ENCODE results near the gene ASIC4.

The ASIC4 gene

DNA sequence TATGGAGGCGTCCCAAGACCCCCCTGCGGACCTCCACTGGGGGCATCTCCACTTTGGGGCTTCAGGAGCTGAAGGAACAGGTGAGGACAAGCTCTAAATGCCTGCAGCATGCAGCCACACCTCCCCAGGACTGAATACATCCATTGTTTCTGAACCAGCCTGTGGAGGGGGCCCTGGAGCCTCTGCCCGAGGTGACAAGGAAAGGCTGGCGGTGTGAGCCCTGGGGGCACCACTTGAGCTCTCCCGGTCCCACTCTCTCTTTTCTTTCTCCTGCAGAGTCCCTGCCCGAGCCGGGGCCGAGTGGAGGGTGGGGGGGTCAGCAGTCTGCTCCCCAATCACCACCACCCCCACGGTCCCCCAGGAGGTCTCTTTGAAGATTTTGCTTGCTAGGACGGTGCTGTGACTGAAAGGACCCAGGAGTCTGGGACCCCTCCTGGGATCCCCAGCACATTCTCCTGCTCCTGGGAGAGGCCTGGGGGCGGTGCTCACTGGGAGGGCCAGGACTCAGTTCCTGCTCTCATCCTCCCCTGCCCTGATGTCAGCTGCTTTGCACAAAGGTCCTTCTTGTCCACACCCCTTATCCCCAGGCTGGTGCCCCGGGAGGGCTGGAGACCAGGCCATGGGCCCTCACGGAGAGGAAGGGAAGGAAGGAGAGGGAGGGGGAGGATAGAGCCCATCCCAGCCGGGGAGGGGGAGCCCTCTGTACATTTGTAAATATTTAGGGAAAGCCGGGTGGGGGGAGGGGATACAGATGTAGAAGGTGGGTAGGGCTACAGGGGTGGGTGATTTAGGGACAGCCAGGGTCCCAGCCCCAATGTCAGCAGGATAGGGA lies 23.6 kb downstream of the ASIC4 start:
- DNase-seq = no peak

- DNase-seq = no peak
Observed at GRCh38 chr2:219538504-219538951, 24.2 kb downstream of the ASIC4 start.

DNA sequence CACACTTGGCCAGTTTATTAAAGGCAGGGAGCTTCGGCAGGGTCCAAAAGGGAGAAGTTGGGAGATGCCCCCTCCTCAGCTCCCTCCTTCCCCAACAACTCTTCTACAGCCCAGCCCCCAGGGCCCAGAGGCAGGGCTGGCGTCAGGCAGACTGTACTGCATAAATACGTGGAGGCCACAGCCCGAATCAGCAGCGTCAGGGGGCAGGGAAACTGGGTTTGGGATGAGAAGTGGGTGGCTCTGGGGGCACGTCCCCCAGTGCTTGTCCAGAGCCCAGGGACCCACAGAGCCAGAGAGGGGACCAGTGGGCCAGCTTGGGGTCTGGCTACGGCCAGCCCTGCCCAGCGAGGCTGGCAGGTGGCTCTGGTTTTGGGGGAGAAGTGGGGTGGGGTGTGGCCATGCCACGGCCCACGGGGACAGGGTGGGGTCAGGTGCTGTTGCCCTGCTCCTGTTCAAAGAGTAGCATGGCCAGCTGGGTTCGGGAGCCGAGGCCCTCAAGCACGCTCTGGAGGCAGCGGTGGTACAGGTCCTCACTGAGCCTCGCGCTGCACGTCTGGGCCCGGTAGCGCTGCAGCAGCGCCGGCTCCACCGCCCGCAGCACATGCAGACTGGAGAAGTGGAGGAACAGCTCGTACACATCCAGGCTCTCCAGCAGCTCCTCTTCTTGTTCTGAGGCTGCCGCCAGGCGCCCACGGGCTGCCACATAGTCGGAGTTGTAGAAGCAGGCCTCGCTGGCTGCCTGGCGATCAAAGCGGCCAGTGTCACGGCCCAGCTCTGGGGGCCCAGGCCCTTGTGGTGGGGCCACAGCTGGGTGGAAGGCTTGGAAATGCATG lies 24.9 kb downstream of the ASIC4 start:
- no peak for DNase-seq

- no peak for DNase-seq
Observed at GRCh38 chr2:219539926-219540678, 25.8 kb downstream of the ASIC4 start.

DNA sequence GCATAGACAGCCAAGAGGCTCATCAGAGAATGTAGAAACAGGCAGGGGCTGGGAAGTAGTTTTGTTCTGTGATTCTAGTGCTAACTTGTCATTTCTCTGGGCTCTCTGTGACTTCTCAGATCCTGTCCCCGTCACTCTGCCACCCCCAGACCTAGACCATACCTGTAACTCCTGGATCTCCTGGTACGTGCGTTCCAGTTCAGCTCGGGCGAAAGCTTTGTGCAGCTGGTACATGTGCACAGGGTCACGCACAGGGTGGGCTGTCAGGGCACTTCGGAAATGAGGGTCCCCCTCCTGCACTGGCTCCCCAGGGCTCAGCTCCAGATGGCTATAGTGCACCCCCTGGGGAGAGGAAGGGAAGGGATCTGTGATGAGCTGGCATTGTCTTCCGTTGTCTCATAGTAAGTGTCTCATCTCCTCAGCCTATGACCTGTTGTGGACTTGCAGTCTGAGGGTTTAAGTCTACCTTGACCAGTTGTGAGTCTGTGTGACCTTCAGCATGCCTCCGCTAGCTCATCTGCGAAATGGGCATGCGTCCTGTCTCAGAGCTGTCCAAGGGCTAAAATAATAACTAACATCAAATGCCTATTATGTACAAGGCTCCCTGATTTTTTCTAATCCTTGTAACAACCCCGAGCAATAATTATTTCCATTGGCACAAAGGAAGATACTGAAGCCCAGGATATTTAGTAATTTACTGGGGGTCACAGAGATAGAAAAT lies 26.7 kb downstream of the ASIC4 start:
- no peak for DNase-seq

- DNase-seq = peak; percentile 77
Observed at GRCh38 chr2:219541611-219542180, 27.4 kb downstream of the ASIC4 start.

DNA sequence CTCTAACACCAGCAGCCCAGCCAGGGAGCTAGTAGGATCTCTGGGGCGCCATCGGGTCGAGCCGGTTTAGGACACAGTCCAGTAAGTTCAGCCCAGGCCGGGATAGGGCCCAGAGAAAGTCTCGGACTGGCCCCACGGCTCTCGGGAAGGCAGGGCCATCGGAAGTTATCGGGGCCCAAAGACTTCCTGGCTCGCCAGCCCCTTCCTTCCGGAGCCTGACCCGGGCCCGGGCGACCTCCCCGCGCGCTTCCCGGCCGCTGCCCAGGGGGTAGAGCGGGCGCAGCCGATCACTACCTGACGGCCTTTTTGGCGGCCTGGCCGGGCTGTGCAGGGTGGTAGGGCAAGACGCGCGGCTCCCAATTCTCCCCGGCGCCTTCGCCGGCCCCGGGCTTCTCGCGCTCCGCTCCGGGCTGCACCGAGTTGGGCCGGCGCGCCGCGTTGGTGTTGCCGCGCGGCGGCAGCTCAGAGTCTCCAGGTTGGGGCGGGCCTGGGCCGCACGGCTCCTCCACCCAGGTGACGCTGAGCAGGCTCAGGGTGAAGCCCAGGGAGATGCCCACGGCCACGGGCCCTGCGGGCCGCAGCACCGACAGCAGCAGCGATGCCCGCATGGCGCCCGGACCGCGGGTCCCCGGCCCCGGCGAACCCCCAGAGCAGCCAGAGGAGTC lies 28.8 kb downstream of the ASIC4 start:
- no peak for DNase-seq

GRCh38 chr2:219543596-219544358 lies 29.5 kb downstream of the ASIC4 start, which contains the start of the genes CHPF and TMEM198:
Gene CHPF, minus strand, starts transcription at chr2:219543809. Its CDS starts 271 bp downstream, at chr2:219543538.
Gene TMEM198, plus strand, starts transcription at chr2:219544028. Its CDS starts 700 bp downstream, at chr2:219544728.
- peak; percentile 94 for DNase-seq

DNA sequence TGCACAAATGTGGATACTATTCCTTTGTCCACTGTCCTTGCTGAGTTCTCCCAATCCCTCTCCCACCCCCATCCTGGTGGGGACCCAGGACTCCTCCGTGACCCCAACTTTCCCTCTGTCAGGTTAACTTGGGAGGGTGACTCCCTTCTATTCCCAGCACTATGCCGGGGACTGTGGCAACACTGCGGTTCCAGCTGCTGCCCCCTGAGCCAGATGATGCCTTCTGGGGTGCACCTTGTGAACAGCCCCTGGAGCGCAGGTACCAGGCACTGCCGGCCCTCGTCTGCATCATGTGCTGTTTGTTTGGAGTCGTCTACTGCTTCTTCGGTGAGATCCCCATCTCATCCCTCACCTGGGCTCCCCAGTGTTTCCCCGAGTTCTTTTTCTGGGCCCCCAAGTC lies 30.3 kb downstream of the ASIC4 start:
- DNase-seq = no peak

DNA sequence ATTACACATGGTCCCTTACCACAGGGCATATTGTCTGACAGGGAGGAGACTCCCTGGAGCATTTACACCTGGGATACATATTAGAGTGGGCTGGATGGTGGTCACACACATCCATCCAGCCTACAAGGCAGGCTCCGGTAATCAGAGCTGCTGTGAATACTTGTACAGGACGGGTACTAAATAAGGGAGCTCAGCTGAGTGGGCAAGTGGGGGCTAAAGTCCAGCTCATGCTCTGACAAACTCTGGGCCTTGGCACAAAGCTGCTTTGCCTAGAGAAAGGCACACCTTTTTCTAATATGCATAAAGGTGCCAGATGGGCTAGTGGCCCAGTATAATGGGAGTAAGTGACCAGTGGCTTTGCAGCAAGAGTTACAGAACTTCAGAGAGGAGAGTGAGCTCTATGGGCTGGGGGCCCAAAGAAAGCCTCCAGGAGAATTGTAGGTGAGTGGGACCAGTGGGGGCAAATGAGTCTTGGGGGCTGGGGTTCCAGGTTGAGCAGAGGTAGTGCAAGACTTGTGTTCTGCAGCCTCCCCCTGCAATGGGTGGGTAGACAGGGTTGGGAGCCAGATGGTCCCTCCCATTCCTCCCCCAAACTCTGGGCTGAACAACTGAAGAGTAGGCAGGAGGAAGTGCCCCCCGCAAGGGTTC lies 31.1 kb downstream of the ASIC4 start:
- no peak for DNase-seq

- no peak for DNase-seq
Observed at GRCh38 chr2:219545943-219546352, 31.7 kb downstream of the ASIC4 start.

GRCh38 chr2:219547621-219548020 lies 33.3 kb downstream of the ASIC4 start:
- DNase-seq = no peak

DNA sequence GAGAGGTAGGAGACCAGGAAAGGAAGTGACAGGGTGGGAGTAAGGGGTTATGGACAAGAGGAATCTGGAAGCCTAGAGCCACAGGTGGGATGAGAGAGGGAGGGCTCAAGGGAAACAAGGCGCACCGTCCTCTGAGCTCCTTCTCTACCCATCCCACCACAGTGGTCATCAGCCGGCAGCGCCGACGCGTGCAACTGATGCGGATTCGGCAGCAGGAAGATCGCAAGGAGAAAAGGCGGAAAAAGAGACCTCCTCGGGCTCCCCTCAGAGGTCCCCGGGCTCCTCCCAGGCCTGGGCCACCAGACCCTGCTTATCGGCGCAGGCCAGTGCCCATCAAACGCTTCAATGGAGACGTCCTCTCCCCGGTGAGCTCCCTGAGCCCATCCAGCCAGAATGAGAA lies 34.7 kb downstream of the ASIC4 start:
- no peak for DNase-seq

DNA sequence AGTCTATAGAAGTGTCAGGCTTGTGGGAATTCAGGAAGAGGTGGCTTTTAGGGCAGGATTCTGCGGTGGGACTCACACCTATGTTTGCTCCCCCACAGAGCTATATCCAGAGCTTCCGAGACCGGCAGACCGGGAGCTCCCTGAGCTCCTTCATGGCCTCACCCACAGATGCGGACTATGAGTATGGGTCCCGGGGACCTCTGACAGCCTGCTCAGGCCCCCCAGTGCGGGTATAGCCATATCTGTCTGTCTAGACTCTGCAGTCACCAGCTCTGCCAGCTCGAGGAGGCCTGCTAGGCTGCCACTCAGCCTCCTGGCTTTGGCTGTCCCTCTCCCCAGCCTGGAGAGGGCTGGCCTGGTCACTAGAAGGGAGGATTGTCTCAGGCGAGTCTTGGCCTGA lies 35.3 kb downstream of the ASIC4 start:
- no peak for DNase-seq

DNA sequence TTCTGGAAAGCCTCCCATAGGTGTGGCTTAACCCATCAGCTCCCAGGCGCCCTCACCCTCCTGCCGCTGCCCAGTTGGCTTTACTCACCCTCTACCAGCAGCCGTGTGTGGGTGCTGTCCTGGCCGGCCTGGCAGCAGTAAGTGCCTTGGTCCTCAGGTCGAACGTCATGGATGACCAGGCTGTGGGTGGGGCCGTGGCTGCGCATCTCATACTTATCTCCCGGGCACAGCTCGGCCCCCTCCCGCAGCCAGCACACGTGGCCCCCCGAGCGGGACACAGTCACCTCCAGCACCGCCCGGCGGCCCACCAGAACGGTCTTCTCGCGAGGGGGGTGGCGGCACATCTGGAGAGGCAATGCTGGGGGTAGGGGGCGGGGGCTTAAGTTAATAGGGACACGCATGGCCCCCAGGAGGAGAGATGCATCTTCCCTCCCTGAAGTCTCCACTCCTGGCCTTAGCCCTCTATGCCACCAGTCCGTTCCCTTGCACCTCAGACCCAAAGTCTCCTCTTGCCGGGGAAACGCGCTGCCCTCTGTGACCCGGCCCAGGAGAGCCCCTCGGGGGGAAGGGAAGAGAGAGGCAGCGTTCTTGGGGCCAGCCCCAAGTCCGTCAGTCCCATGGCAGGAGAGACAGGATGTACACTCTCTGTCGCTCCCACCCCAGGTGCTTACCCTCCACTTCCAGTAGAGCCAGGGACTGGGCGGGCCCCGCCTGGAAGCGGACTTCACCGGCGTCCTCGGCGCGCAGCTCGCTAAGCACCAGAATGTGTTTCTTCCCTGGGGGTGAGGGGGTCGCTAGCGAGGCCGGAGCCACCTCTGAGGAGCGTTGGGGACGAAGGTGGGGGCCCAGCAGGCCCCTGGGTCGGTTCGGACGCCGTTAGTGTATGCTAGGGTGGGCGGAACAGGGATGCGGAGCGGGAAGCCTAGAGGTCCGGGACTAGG lies 37.4 kb downstream of the ASIC4 start:
- peak; percentile 68 for DNase-seq

GRCh38 chr2:219552382-219553167 lies 38.3 kb downstream of the ASIC4 start:
- peak; percentile 77 for DNase-seq

DNA sequence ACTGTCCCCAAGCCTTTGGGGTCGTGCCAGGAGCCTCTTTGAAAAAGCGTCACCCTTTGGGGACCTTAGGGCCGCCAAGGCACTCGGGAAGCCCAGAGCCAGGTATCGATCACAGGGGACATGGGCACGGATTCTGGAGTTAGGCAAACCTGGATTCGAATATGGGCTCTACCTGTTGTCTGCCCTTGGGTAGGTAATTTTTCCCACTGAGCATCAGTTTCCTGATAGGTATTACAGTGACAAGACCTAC lies 38.8 kb downstream of the ASIC4 start:
- no peak for DNase-seq

DNA sequence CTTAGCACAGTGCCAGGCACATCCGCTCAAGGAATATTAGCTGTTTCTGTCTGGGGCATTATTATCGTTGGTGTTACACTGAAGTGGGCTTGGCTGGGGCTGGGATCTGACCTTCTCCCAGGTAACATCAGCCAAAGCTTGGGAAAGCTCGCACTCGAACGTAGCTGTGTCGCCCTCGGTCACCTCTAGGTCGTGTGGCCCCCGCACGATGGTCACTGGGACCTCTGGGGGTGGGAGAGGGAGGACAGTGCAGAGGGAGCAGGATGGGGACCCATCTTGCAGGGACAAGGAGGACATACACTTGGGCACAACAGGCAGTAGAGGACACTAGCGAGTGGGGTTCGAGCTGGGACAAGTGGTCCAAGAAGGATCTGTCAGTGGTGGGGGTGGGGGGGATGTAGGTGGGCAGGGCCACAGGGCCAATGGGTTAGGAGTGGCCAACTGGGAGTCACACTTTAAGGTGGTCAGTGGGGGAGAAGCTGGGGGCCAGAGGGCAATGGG lies 39.2 kb downstream of the ASIC4 start:
- no peak for DNase-seq
